HG03103 (cell line): ENCODE results near the gene AVEN.
A peak's percentile ranks its signal among the peaks of the same experiment; 100 is the strongest.
"Not testable (repeated sequence)": the region's sequence is repeated elsewhere in the genome, so short reads cannot be mapped to it uniquely, and the experiment has no call there.

Source experiments
- ATAC-seq: cut with Tn5 transposase; IDR thresholded peaks from one replicate; pipeline ENCODE4 v1.9.1; 2021; ENCODE audit warnings: low read depth; ENCODE audit not compliant: unreplicated experiment

The AVEN gene

DNA sequence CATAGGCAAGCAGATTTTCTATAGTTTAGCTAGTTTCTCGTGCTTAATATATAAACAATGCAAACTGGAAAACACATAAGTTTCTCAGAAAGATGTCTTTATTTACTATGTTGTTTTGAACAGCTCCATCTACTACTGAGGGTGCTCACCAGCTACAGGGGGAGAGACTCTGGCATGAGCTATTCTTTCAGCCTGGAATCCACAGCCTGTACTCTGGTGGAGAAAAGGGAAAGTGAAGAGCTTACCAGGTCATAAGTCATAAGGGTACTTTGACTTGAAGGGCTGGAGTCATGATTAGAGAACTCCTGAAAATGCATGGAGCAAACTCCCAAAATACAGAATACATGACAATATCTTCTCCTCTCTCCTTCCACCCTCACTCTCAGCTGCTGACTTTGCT lies 4.4 kb upstream of the AVEN start:
- ATAC-seq = no peak

DNA sequence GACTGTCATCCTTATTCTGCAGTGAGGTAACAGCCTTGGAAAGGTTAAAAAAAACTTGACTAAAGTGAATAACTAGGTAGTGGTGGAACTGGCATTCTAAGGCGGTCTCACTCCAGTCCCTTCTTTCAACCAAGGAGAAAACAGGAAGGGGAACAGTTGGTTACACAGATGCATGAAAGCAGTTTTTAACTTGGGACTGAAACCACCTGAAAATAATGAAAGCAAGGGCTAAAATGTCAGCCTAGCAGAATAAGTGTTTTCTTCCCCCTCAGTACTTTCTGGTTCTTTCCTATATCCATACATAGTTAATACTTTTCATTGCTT lies 748 bp upstream of the AVEN start:
- ATAC-seq = peak; percentile 7

DNA sequence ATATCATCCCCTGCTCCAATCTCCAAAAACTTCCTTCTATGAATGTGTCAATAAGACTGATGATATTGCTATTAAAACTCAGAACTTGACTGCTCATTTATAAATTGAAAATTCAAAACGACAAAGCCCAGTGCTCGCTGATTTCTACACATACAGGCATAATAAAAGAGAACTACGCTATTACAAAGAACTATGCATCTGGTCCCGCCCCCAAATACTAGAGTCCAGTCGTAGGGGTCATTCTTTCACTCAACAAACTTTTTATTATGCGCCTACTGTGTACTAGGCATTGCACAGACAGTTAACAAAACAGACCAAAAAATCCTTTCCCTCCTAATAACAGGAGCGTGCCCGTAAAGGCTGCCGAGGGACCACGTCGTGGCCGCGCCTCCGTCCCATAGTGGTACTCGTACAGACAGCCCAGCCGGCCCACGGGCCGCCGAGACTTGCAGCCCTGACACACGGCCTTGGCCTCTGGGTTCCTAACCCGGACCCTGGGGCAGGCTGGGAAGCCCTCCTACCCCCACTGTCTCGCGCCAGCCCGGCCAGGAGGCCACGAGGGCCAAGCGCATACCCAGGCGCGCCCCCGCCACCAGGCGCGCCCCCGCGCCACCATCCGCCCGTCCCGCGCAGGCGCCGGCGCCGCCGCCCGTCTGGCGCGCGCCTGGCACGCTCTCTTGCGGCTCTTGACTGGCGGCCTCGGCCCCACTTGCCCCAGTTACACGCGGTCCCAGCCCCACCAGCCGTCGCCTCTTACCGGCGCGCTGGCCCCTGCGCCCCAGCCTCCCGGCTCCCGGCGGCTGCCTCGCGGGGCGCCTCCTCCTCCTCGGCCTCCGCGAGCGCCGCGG lies 757 bp downstream of the AVEN start:
- ATAC-seq = peak; percentile 54

DNA sequence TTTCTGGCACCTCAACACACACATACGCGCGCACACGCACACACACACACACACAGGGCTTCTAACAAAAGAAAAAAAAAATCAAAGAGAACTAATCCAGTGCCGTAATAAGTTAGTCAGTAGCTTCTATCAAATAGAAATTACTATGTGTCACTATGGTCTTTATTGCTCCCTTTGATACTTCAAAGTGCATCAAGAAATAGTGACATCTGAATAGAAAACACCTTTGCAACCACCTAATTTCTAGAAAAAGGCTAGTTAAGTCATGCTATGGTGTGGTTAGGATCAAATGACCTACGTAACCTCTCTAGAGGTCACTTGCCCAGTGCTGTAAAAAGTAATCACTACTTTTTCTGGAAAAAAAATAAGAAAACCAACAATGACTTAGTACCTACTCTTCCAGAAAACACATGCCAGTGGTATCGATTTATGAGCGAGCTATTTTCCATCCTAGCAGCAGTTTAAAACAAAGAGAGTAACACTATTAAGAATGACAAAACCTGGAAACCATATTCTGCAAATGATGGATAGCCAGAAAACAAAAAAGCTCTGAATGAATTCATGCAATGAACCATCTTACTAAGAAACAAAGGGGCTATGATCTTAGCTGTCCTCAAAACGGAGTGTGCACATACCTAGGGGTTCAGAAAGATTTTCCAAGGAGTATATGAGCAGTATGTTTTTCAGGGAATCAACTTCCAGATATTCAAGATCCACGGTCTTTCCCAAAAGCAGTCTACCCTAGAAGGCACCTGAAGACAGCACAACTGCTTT lies 6.8 kb downstream of the AVEN start:
- ATAC-seq = no peak

DNA sequence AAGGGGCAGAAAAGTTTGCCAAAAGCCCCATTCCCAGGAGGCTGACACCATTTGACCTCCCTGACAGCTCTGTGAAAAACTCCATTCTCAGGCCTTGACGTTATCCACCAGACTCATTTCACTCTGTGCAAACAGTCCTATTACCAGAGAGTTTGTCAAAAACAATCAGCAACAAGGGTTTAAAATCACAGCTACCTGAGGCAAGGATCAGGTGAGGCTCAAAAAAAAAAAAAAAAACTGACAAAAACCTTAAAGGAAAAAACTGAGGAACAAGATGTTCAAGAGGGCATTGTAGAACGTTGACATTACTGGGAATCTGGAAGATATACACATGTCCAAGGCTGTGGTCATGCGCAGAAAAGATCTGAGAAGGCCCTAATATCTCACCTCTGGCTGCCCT lies 11.4 kb downstream of the AVEN start:
- ATAC-seq = no peak

DNA sequence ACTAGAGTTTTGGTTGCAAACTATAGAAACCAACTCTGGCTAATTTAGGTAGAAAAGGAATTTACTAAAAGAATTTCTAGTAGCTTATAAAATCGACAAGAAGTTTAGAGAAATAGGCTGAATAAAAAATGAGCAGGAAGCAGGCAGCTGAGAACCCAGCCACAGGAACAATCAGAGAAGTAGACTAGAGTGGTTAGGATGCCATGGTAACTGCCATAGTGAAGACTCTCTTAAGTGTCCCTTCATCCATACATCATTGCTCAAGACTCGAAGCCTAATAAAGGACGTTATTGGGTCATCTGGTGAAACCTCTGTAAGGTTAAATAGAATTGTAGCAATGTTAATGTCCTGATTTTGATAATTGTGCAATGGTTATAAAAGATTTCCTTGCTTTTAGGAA lies 13.8 kb downstream of the AVEN start:
- ATAC-seq = no peak

DNA sequence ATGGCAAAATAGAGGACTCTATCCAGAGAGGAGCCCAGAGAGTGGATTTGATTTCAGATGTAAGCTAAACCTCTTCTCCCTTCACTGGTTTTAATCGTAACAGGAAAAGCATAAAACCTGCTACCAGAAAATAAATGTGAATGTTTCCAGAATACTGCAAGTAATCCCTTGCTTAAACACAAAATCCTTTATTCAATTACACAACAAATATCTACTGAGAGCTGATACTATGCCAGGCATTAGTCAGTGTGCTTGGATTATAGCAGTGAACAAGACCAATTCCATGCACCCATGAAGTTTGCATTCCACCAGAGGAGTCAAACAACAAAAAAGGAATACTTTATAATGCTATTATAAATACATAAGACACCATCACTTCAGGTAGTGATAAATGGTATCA lies 15.1 kb downstream of the AVEN start:
- no peak for ATAC-seq

DNA sequence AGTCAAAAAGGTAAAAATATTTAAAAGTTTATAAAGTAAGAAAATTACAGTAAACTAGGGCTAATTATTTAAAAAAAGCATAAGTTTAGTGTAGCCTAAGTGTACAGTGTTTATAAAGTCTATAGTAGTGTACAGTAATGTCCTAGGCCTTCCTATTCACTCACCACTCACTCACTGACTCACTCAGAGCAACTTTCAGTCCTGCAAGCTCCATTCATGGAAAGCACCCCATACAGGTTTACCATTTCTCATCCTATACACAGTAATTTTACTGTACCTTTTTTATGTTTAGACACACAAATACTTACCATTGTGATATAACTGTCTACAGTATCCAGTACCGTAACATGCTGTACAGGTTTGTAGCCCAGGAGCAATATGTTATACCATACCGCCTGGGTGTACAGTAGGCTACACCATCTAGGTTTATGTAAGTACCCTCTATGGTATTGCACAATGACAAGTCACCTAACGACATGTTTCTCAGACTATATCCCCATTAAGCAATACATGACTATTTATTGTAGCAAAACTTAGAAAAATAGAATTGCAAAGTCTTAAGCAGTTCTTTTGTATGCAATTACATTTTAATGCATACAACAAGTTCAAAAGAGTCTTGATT lies 19.5 kb downstream of the AVEN start:
- no peak for ATAC-seq

DNA sequence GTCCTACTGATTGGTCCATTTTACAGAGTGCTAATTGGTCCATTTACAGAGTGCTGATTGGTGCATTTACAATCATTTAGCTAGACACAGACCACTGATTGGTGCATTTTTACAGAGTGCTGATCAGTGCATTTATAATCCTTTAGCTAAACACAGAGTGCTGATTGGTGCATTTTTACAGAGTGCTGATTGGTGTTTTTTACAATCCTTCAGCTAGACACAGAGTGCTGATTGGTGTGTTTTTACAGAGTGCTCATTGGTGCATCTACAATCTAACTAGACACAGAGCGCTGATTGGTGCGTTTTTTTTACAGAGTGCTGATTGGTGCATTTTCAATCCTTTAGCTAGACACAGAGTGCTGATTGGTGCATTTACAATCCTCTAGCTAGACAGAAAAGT lies 20.3 kb downstream of the AVEN start:
- ATAC-seq = not testable (repeated sequence)

DNA sequence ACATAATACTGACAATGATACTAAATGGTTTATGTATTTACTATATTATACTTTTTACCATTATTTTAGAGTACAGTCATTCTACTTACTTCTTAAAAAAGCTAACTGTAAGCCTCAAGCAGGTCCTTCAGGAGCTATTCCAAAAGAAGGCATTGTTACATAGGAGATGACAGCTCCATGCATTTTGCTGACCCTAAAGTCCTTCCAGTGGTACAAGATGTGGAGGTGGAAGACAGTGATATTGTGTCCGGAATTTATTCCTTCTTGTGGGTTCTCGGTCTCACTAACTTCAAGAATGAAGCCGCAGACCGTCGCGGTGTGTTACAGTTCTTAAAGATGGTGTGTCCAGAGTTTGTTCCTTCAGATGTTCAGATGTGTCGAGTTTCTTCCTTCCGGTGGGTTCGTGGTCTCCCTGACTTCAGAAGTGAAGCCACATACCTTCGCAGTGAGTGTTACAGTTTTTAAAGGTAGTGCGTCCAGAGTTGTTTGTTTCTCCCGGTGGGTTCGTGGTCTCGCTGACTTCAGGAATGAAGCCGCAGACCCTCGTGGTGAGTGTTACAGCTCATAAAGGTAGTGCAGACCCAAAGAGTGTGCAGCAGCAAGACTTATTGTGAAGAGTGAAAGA lies 20.9 kb downstream of the AVEN start:
- no peak for ATAC-seq

DNA sequence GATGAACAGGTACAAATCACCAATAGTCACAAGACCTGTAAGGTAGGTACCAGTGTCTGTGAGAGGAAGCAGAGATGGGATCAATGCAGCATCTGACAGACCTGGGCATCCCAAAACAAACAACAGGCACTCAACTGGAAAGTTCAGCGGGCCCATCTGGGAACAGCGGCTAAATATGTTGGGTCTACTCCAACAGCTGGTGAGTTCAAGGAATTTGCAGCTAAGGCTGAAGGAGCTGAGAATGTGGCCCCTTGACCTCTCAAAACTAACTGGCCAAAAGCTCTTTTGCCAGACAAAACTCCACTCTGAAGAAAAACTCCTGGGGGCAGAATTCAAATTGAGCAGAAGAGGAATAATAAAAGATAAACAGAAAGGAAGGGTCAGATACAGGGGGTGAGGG lies 24.4 kb downstream of the AVEN start:
- no peak for ATAC-seq

DNA sequence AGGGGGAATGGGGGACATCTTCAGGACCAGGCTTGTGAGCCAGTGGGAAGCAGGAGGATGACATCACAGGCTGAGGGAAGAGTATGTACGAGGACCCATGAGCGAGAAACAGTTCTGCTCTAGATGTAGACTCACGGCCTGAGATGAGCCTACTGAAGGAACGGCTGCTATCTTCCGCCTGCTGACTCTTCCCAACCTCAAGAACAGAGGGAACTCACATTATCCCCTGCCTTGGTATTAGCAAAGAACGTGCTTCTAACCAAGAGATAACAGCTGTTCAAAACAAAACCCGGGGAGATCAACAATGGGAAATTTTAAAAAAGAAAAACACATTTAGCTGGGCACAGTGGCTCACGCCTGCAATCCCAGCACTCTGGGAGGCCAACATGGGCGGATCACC lies 25.3 kb downstream of the AVEN start:
- no peak for ATAC-seq

DNA sequence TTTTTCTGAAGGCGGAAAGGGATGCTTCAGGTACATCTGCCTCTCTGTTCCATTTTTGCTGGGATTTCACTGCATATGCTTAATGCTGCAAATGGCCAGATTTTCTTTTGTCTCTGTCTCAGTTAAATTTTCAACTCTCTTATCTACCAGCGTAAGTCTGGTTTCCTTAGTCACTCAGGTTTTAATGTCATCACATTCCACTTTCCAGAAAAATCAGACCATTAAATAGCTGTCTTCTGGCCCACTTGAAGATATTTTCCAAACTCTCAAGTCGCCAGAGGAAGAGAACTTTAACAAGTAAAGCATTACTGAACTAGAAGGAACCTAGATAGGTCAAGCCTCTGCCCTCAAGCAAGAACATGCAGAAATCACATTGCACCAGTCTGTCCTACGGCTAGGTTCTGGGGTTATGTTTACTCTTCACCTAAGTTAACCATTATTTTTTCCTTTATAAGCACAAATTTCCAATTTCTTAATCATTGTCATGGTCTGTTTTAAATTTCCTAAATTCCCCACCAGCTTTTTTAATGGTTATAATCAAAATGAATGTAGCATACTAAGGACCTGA lies 26.5 kb downstream of the AVEN start:
- no peak for ATAC-seq

DNA sequence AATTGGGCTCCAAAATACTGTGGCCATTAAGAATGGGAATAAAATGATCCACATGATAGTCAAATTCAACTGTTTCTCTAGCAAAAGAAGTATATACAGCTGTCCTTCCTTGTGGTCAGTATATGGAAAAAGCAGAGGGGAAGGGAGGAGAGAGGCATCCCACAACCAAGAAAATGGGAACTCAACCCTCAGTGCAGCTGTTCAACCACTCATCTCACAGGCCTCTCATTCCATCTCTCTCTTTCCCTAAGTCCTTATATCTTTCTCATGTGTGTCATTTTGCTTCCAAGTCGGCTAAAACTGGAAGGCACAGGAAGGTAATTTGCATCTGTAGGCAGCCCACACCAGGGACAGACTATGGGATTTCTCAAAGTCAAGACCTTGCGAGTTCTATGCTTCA lies 27.5 kb downstream of the AVEN start:
- ATAC-seq = no peak

DNA sequence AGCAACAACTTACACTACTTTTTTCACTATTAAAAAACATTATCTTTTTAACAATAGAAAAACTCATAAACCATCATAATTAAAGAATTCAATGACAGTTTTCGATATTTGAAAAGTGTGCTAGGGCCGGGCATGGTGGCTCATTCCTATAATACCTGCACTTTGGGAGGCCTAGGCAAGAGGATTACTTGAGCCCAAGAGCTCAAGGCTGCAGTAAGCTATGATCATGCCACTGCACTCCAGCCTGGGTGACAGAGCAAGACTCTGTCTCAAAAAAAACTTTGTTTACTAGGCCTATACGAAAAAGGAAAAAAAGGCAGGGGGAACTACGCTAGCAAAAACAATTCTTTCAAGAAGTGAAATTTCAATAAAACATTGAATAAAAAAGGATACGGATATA lies 28.1 kb downstream of the AVEN start:
- ATAC-seq = no peak

DNA sequence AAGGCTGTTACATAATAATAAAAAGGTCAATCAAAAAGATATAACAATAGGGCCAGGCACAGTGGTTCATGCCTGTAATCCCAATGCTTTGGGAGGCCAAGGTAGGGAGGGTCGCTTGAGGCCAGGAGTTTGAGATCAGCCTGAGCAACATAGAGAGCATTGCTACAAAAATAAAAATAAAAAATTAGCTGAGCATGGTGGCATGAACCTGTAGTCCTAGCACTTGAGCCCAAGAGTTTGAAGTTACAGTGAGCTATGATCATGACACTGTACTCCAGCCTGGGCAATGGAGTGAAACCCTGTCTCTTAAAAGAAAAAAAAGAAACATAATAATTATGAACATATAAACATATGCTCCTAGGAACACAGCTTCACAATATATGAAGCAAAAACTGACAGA lies 29.3 kb downstream of the AVEN start:
- ATAC-seq = no peak

DNA sequence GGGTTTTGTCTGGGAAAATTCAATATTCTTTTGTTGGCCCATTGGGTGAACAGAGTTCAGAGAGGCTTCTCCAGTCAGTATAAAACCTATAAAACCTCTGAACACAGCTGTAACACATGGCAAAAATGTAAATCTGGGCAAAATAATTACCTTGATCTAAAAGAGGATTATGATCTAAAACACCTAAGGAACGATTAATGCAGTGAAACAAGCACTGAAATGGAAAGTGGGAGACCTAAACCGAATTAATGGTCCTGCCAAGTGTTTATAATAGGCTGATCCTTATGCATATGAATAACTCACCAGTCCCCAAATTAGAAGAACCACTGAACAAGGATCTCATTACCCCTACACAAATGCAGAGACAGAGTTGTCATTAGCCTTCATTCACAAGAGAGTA lies 32.6 kb downstream of the AVEN start:
- ATAC-seq = no peak

DNA sequence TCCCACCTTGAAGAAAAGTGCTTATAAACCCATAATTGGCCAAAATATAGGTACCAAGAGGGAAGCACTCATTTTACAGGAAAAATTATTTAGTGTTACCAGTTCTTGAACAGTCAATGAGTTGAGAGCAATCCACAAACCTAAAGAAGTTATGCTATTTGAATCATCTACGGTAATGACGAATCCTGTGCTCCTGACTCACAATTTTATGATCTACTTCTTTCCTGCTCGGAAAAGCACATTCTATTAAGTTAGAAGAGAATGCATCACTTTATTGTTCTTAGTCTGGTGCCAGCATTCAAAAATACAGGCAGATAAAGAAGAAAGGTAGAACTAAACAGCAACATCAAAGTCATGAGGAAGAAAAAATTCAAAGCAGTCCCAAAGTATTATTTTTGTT lies 37.5 kb downstream of the AVEN start:
- ATAC-seq = no peak

DNA sequence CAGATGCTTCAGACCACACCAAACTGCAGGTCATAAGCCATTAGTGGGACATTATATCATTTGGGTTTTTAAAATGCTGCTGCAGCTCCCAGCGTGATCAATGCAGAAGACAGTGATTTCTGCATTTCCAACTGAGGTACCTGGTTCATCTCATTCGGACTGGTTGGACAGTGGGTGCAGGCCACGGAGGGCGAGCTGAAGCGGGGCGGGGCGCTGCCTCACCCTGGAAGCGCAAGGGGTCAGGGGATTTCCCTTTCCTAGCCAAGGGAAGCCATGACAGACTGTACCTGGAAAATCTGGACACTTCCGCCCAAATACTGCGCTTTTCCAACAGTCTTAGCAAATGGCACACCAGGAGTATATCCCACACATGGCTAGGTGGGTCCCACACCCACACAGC lies 43.3 kb downstream of the AVEN start:
- ATAC-seq = not testable (repeated sequence)

DNA sequence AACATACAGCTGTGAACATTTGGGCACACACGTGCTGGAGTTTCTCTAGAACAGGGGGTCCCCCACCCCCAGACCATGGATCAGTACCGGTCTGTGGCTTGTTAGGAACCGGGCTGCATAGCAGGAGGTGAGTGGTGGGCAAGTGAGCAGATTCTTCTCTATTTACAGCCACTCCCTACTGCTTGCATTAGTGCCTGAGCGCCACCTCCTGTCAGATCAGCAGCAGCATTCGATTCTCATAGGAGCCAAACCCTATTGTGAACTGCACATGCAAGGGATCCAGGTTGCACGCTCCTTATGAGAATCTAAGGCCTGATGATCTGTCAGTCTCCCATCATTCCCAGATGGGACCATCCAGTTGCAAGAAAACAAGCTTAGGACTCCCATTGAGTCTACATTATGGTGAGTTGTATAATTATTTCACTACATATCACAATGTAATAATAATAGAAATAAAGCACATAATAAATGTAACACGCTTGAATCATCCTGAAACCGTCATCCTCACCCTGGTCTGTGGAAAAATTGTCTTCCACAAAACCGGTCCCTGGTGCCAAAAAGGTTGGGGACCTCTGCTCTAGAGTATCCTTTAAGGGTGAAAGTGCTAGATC lies 44.9 kb downstream of the AVEN start:
- ATAC-seq = no peak

DNA sequence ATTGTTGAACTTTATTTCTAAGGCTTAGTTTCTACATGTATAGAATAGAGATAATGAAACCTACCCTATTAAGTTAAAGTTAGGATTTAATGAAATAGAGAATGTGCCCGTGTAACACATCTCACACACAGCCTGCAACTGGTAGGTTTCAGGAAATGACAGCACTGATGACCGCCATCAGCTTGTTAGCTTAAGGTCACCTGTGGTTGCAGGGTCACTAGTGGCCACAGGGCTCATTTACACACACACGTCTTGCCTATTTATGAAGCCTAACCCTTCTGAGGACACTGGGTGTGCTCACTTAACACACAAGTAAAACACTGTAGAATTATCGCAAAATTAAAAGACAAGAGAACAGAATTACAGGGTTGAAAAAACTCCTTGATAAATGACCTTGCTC lies 50.6 kb downstream of the AVEN start:
- no peak for ATAC-seq
